SIG-M5 treated with dmso at 0.1 percent for 504 hours (cell line): ENCODE measurements around the gene GNA12.
"Not testable (repeated sequence)": the region's sequence is repeated elsewhere in the genome, so short reads cannot be mapped to it uniquely, and the experiment has no call there.

ENCODE experiments used
- DNase-seq: peaks from one replicate; lab custom pipeline; 2025; ENCODE audit not compliant: unreplicated experiment; lab: John Stamatoyannopoulos, UW

The GNA12 gene

DNA sequence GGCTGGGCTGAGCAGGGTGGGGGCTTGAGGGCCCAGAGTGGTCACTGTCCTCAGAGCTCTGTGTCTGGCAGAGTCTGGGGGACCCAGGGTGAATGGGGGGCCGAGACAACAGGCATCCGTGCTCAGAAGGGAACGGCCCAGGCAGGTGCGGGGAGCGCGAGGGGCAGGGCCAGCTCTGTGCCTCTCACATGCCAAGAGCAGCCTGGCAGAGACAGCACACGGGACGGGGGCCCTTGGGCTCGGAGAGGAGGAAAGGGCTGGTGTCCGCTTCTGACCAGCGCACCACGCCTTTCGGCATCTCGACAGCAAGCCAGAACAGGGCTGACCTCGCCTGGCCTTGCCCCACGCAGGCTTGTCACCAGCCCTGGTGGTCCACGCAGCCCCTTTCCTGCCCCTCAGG lies 142.7 kb downstream of the GNA12 start:
- DNase-seq, result no peak

DNA sequence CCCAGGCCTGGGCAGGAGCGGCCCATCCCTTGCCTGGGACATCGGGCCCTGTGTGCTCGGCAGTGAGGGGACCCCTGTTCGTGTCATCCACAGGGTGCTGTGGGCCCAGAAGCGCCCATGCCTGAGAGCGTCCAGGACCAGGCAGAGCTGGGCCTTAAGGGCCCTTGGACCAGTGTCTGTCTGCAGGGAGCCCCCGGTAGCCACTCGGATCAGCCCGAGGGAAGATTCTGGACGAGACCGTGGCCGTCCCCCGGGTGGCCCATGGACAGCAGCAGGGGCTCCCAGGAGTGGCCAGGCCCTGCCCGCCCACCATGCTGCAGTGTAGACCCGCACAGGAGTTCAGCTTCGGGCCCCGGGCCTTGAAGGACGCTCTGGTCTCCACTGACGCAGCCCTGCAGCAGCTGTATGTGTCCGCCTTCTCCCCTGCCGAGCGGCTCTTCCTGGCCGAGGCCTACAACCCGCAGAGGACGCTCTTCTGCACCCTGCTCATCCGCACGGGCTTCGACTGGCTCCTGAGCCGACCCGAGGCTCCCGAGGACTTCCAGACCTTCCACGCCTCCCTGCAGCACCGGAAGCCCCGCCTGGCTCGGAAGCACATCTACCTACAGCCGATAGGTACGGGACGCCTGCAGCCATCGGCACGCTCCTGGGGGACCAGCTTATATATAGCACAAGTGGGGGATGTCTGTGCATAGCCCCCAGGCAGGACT lies 143.8 kb downstream of the GNA12 start:
- DNase-seq, result no peak

DNA sequence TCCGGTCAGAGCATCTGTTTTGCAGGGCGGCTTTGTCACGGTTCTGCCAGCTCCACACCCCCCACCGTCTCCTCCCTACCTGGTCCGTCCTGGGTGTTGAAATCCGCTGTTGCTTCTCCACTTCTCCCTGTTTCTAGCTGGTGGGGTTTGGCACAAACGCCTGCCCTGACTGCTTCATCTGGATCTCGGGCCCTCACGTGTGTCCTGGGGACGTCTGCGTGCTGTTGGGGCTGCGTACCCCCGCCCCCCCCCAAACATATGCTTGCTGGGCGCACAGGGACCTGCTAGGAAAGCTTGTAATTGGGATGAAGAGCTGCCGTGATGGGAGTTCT lies 144.9 kb downstream of the GNA12 start:
- DNase-seq, result no peak

DNA sequence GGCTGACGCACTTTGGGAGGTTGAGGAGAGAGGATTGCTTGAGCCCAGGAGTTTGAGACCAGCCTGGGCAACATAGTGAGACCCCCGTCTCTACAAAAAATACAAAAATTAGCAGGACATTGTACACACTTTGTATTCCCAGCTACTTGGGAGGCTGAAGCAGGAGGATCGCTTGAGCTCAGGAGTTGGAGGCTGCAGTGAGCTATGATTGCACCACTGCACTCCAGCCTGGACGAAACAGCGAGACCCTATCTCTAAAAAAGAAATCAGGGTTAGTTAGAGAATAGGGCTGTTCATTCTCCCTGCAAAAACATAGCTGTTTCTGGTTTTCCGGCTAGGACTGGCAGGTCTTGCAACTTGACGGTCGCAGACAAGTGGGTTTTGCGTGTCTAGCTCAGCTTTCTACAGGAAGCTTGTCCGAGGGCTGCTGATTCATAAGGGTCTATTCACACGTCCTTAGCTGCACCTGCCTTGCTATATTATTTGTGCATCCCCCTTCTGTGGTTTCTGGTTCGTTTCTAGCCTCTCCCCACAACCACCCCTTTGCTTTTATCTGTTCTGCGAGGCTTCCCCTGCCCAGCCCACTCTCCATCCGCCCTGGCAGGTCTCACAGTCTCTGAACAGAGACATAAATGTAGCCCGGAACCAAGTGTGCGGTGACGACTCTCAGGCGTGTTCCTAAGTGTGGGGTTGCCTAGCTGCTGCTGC lies 145.4 kb downstream of the GNA12 start:
- DNase-seq, result peak; percentile 47

GRCh38 chr7:2694122-2694436 lies 150.0 kb downstream of the GNA12 start:
- DNase-seq, result not testable (repeated sequence)

DNA sequence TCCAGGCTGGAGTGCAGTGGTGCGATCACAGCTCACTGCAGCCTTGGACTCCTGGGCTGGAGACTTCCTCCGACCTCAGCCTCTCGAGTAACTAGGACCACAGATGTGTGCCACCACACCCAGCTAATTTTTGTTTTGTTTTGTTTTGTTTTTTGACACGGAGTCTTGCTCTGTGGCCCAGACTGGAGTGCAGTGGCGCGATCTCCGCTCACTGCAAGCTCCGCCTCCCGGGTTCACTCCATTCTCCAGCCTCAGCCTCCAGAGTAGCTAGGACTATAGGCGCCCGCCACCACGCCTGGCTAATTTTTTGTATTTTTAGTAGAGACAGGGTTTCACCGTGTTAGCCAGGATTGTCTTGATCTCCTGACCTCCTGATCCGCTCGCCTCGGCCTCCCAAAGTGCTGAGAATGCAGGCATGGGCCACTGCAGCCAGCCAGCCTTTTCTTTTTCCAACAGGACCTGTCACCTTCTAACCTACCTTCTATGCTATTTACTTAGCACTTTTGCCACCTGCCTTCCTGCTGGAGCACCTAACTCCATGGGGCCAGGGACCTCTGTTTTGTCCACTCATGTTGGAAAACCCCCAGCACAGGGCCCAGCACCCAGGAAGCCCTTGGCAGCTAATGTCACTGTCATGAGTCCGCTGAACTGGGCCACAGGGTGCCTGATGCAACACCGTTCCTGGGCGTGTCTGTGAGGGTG lies 150.5 kb downstream of the GNA12 start:
- DNase-seq, result not testable (repeated sequence)

DNA sequence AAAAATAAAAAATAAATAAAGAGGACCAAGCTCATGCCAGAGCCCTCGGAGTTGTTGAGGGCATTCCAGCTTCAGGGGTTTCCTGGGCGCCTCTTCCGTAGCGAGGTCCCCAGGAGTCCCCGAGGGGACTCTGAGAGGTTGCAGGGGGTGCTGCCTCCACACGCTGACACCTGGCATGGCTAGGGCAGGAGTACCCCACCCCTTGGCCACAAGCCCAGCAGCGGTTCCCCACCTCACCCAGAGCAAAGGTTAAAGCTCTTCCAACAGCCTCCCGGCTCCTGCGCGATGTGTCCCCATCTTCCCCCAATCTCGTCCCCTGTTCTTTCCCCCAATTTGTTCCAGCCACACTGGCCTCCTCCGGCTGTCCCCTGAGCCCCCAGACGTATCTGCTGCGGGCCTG lies 151.6 kb downstream of the GNA12 start:
- no peak for DNase-seq

- DNase-seq, result not testable (repeated sequence)
These were observed 152.1 kb downstream of the GNA12 start for GRCh38 chr7:2691932-2692439.

- DNase-seq, result peak; percentile 35
These were observed 152.9 kb downstream of the GNA12 start for GRCh38 chr7:2691011-2691707.

DNA sequence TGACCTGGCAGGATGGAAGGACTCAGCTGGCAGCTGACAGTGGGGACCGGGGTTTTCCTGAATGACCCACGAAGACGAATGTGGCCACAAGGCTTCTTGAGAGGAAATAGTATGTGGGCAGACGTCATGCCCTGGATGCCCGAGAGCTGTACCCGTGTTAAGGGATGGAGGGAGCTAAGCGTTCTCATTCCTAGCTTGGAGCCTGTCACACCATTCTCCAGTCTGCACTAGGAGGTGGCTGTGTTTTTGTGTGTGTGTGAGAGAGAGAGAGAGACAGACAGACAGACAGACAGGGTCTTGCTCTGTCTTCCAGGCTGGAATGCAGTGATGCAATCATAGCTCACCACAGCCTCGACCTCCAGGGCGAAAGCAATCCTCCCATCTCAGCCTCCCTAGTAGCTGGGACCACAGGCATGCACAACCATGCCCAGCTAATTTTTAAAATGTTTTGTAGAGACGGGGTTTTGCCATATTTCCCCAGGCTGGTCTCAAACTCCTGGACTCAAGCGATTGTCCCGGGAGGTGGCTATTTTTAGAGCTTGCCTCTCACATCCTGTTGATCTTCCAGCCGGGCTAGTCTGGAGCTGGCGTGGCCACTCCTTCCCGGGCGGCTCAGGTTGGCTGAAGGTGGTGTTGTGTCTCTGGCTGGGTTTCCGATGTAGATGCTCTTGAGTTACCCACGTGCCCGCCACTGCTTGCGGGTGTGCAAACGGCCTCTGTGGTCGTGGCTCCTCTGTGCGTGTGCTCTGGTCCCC lies 154.0 kb downstream of the GNA12 start:
- DNase-seq, result no peak

- DNase-seq, result no peak
These were observed 154.7 kb downstream of the GNA12 start for GRCh38 chr7:2689343-2689847.

- DNase-seq, result no peak
These were observed 155.4 kb downstream of the GNA12 start for GRCh38 chr7:2688409-2689342.

DNA sequence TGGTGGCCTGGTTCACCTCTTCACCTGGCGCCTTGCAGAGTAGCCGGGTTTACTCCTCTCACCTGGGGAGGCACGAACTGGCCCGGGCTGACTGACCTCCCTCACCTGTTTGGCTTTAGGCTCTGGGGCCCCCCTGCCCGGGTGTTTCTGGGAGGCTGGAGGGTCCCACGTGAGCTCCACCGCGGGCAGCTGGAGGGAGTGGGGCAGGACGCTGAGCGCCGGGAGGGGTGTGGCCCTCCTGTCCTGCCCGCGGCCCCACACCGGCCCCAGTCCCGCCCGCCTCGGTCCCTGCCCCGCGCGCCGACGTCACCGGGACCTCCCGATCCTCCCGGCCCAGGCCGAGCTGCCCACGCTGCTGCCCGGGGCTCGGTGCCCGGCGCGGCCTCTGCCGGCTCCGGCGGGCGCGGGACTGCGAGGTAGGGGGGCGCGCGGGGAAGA lies 156.2 kb downstream of the GNA12 start, which contains the start of gene AMZ1:
Gene AMZ1 (plus strand): TSS at position 322 of the 438 bp plus-strand sequence. CDS start 12,250 bp downstream, outside the sequence.
- DNase-seq, result no peak

DNA sequence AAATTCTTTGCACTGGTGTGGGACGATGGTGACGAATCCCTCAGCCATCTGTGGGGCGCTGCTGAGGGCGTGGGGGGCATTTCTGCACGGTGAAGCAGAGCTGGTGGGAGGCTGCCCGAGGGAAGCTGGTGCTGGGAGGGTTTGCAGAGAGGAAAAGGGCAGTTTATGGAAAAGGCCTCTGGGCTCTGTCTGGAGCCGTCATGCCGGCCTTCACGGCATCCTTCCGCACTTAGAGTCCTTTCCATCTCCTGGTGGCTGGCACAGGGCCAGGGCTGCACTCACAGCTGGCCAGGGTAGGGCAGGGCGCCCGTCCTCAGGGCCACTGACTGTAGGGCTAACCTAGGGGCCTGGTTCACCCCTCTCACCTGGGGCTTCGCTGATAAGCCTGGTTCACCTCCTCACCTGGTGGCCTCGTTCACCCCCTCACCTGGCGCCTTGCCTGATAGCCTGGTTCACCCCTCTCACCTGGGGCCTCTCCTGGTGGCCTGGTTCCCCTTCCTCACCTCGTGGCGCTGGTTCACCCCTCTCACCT lies 156.7 kb downstream of the GNA12 start:
- DNase-seq, result no peak

- DNase-seq, result no peak
These were observed 158.0 kb downstream of the GNA12 start for GRCh38 chr7:2686101-2686500.

- DNase-seq, result no peak
These were observed 159.6 kb downstream of the GNA12 start for GRCh38 chr7:2684501-2684900.

DNA sequence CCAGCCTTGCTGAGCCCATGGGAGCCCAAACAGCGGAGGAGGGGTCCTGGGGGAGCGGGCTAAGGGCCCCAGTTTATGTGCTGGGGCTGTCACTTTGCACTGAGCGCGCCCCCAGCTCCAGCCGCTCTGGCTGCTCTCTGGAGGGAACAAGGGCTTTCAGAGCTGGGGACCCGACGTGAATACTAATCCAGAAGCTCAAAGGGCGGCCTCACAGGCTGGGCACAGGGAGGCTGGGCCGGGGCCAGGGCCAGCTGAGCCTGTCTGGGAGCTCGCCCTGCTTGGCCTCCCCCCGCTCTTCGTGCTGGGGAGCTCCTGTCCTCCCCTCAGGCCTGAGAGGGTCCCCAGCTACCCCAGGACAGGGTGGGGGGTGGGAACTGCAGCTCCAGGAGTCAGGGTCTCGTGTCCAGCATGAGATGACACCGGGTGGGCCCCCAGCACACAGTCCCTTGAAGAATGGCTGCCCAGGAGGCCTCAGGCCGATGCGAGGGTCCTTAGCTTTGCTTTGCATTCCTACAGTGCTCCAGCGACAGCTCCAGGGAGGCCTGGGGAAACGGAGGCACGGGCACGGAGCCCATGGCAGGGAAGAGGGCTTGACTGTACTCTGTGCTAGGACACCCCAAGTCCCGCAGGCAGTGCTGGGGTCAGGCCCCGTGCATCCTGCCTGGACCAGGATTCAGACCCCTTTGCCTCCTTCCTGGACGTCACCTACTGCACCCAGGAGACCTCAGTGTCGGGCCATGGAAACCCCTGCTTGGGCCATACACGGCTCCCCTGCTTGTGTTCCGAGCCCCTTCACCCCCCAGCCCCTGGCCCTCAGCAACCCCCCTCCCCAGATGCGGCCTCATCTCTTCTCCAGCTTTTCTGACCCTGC lies 161.9 kb downstream of the GNA12 start:
- no peak for DNase-seq
